WTC11 (cell line): ENCODE measurements around the gene PLXNB2. TPM values are rescaled to one million over a fixed set of nuclear protein-coding genes. Genes with fewer than 3 reads are reported as not detected.

Experiments
- ATAC-seq: fragments of 200-7000 bp; cut with Tn5 transposase; 2 replicates; pipeline ENCODE4 v1.10.0; 2021; ENCODE audit warnings: mild to moderate bottlenecking, moderate library complexity
- CTCF ChIA-PET: fragments of 300-600 bp; sonication (Branson Sonifier 250); formaldehyde crosslinking; loops from one replicate; lab custom pipeline; 2021; ENCODE audit warnings: antibody characterized with exemption; lab: Charles Lee
- POLR2A ChIA-PET: fragments of 350-600 bp; sonication (Branson Sonifier 250); formaldehyde crosslinking; loops from one replicate; lab custom pipeline; 2021; ENCODE audit warnings: antibody characterized with exemption; lab: Charles Lee
- DNase-seq: peaks from one replicate; pipeline ENCODE4 v3.0.0; 2021; ENCODE audit warnings: low spot score
- H3K27ac Mint-ChIP-seq: 2 replicates; pipeline ENCODE4 v1.8.0; 2021; ENCODE audit warnings: mixed read lengths
- H3K27me3 Mint-ChIP-seq: 2 replicates; pipeline ENCODE4 v1.8.0; 2021; ENCODE audit warnings: low read depth, mild to moderate bottlenecking, moderate library complexity, mixed read lengths
- H3K36me3 Mint-ChIP-seq: 2 replicates; pipeline ENCODE4 v1.8.0; 2021; ENCODE audit warnings: mixed read lengths
- H3K4me1 Mint-ChIP-seq: 2 replicates; pipeline ENCODE4 v1.8.0; 2022; ENCODE audit warnings: mixed read lengths
- H3K4me3 Mint-ChIP-seq: 2 replicates; pipeline ENCODE4 v1.8.0; 2021; ENCODE audit warnings: mild to moderate bottlenecking, moderate library complexity, mixed read lengths
- H3K9me3 Mint-ChIP-seq: 2 replicates; pipeline ENCODE4 v1.8.0; 2021; ENCODE audit warnings: mixed read lengths
- E2F4 ChIP-seq: sonication (generic); formaldehyde crosslinking; IDR thresholded peaks from 2 replicates; pipeline ENCODE4 v1.8.1; 2022; ENCODE audit warnings: low read depth, mild to moderate bottlenecking, moderate library complexity, missing genetic modification reagents, borderline replicate concordance
- E2F5 ChIP-seq: sonication (generic); formaldehyde crosslinking; IDR thresholded peaks from 2 replicates; pipeline ENCODE4 v1.8.1; 2022; ENCODE audit warnings: mild to moderate bottlenecking, moderate library complexity, missing genetic modification reagents
- ERG ChIP-seq: fragments of 250-450 bp; sonication (Bioruptor Pico); IDR thresholded peaks from 2 replicates; pipeline ENCODE4 v1.8.0; 2021; ENCODE audit warnings: mild to moderate bottlenecking
- ETV6 ChIP-seq: sonication (generic); formaldehyde crosslinking; IDR thresholded peaks from 2 replicates; pipeline ENCODE4 v1.8.1; 2022; ENCODE audit warnings: mild to moderate bottlenecking, missing genetic modification reagents
- HMGXB4 ChIP-seq: sonication (generic); formaldehyde crosslinking; IDR thresholded peaks from 2 replicates; pipeline ENCODE4 v1.8.1; 2023; ENCODE audit warnings: mild to moderate bottlenecking, moderate library complexity, missing genetic modification reagents
- MAX ChIP-seq: sonication (generic); formaldehyde crosslinking; IDR thresholded peaks from 2 replicates; pipeline ENCODE4 v1.8.0; 2022; ENCODE audit warnings: mild to moderate bottlenecking, missing genetic modification reagents
- MYBL2 ChIP-seq: sonication (generic); formaldehyde crosslinking; IDR thresholded peaks from 2 replicates; pipeline ENCODE4 v1.8.1; 2023; ENCODE audit warnings: mild to moderate bottlenecking, moderate library complexity, missing genetic modification reagents
- SP1 ChIP-seq: sonication (generic); formaldehyde crosslinking; conservative IDR thresholded peaks from 2 replicates; pipeline ENCODE4 v1.8.1; 2022; ENCODE audit warnings: missing genetic modification reagents
- ZBTB43 ChIP-seq: sonication (generic); formaldehyde crosslinking; IDR thresholded peaks from 2 replicates; pipeline ENCODE4 v1.8.1; 2023; ENCODE audit warnings: mild to moderate bottlenecking, missing genetic modification reagents
- ZNF423 ChIP-seq: fragments of 250-450 bp; sonication (Bioruptor Pico); IDR thresholded peaks from 2 replicates; pipeline ENCODE4 v2.1.2; 2022; ENCODE audit warnings: mild to moderate bottlenecking, moderate library complexity
- ZNF532 ChIP-seq: fragments of 250-450 bp; sonication (Bioruptor Pico); IDR thresholded peaks from 2 replicates; pipeline ENCODE4 v1.9.0; 2021; ENCODE audit warnings: mild to moderate bottlenecking, borderline replicate concordance
- total RNA-seq: library from RNA; stranded (reverse); gene quantifications from 3 replicates; pipeline ENCODE4 v1.2.3, GENCODE V29; 2021

Gene PLXNB2
- total RNA-seq, 1 experiment from 2014 or later, result 113 TPM

- Mint-ChIP-seq H3K4me1 (peaks cover 29% of the 10 kb centered on the region), H3K9me3 (no peaks in the 10 kb centered on the region), H3K4me3 (no peak overlapping the region), H3K27ac (no peak overlapping the region), H3K27me3 (peaks cover 6% of the 10 kb centered on the region; the same call in 1 of the 2 replicates)
- ChIA-PET POLR2A (interaction anchor here (1.0 to 2.2 kb wide), 4 partner anchors 14 to 386 kb away, joined by 3 to 10 read pairs (median 4); no protein-coding TSS in a partner anchor), CTCF (interaction anchor here (0.6 to 2.1 kb wide), 7 partner anchors 8 to 218 kb away, joined by 3 to 9 read pairs (median 5); partner anchors contain the start of gene SCO2)
- ATAC-seq (no peak), DNase-seq (no peak)
- TF ChIP-seq SP1 (CRISPR knock-in tag) (no peak), HMGXB4 (no peak), MAX (CRISPR knock-in tag) (no peak), MYBL2 (CRISPR knock-in tag) (no peak), ERG (CRISPR knock-in tag) (no peak), ZNF532 (no peak), E2F5 (no peak)
- TF ChIP-seq, all 79 proteins: peak for 0
- H3K36me3 Mint-ChIP-seq, result no peaks in the 10 kb centered on the region
Measured at GRCh38 chr22:50307890-50308596, 597 bp upstream of the PLXNB2 start.

GRCh38 chr22:50305923-50306566 is 1.4 kb downstream of the PLXNB2 start:
- peak overlapping the region; percentile 69 for H3K4me3 Mint-ChIP-seq
- no peak for ATAC-seq
- peak overlapping the region; percentile 60 for H3K27ac Mint-ChIP-seq
- H3K36me3 Mint-ChIP-seq, result no peaks in the 10 kb centered on the region
- TF ChIP-seq ZNF423, result peak; percentile 64
- no peak for TF ChIP-seq ETV6 (CRISPR knock-in tag)
- ChIA-PET POLR2A (interaction anchor here (2.2 kb wide), 1 partner anchor 13 kb away, joined by 10 read pairs; no protein-coding TSS in a partner anchor), CTCF (interaction anchor here (1.1 to 2.4 kb wide), 6 partner anchors 10 to 69 kb away, joined by 4 to 10 read pairs (median 6); no protein-coding TSS in a partner anchor)
- H3K27me3 Mint-ChIP-seq, result peaks cover 6% of the 10 kb centered on the region; the same call in 1 of the 2 replicates
- H3K4me1 Mint-ChIP-seq, result peaks cover 30% of the 10 kb centered on the region
- H3K9me3 Mint-ChIP-seq, result no peaks in the 10 kb centered on the region
- no peak for DNase-seq

GRCh38 chr22:50305393-50305922 is 2.0 kb downstream of the PLXNB2 start:
- DNase-seq (no peak), ATAC-seq (no peak)
- CTCF ChIA-PET, result interaction anchor here (0.5 to 2.4 kb wide), 6 partner anchors 11 to 189 kb away, joined by 3 to 10 read pairs (median 6); partner anchors contain the start of gene HDAC10
- peak overlapping the region; percentile 69; the same call in 1 of the 2 replicates for H3K4me3 Mint-ChIP-seq
- H3K9me3 Mint-ChIP-seq, result no peaks in the 10 kb centered on the region
- H3K36me3 Mint-ChIP-seq, result no peaks in the 10 kb centered on the region
- TF ChIP-seq E2F4 (CRISPR knock-in tag), result no peak
- TF ChIP-seq ZBTB43 (CRISPR knock-in tag), result no peak
- TF ChIP-seq, all 79 proteins: peak for 0
- Mint-ChIP-seq H3K27me3 (peaks cover 6% of the 10 kb centered on the region; the same call in 1 of the 2 replicates), H3K27ac (no peak overlapping the region), H3K4me1 (peaks cover 33% of the 10 kb centered on the region)
- POLR2A ChIA-PET, result interaction anchor here (1.9 kb wide), 1 partner anchor 11 kb away, joined by 6 read pairs; no protein-coding TSS in a partner anchor
